ENCODE measurements around the gene SLC9A1.

The SLC9A1 gene

GRCh38 chr1:27150183-27150582, 4.7 kb downstream of the SLC9A1 start:
- DNase-seq = no peak

GRCh38 chr1:27149762-27150113, 5.2 kb downstream of the SLC9A1 start:
- DNase-seq = no peak

GRCh38 chr1:27149084-27149761, 5.7 kb downstream of the SLC9A1 start:
- DNase-seq = no peak

- DNase-seq = no peak
Observed at GRCh38 chr1:27148591-27148990, 6.3 kb downstream of the SLC9A1 start.

GRCh38 chr1:27147842-27148518, 6.9 kb downstream of the SLC9A1 start:
- DNase-seq = no peak

GRCh38 chr1:27145934-27146354, 9.0 kb downstream of the SLC9A1 start:
- DNase-seq = no peak

- peak; percentile 67 for DNase-seq
Observed at GRCh38 chr1:27144920-27145661, 9.8 kb downstream of the SLC9A1 start.

- DNase-seq = no peak
Observed at GRCh38 chr1:27144049-27144748, 10.7 kb downstream of the SLC9A1 start.

- DNase-seq = no peak
Observed at GRCh38 chr1:27143401-27143800, 11.5 kb downstream of the SLC9A1 start.

- no peak for DNase-seq
Observed at GRCh38 chr1:27142464-27142863, 12.5 kb downstream of the SLC9A1 start.

- DNase-seq = no peak
Observed at GRCh38 chr1:27141266-27142003, 13.5 kb downstream of the SLC9A1 start.

- no peak for DNase-seq
Observed at GRCh38 chr1:27139980-27140379, 14.9 kb downstream of the SLC9A1 start.

GRCh38 chr1:27138927-27139326, 16.0 kb downstream of the SLC9A1 start:
- DNase-seq = no peak

GRCh38 chr1:27138368-27138767, 16.6 kb downstream of the SLC9A1 start:
- DNase-seq = no peak

- DNase-seq = no peak
Observed at GRCh38 chr1:27137544-27138075, 17.3 kb downstream of the SLC9A1 start.

GRCh38 chr1:27136998-27137542, 17.9 kb downstream of the SLC9A1 start:
- DNase-seq = peak; percentile 49

GRCh38 chr1:27136236-27136551, 18.7 kb downstream of the SLC9A1 start:
- no peak for DNase-seq

GRCh38 chr1:27135541-27136235, 19.2 kb downstream of the SLC9A1 start:
- DNase-seq = no peak

GRCh38 chr1:27133991-27134390, 20.9 kb downstream of the SLC9A1 start:
- no peak for DNase-seq

- DNase-seq = no peak
Observed at GRCh38 chr1:27133158-27133557, 21.8 kb downstream of the SLC9A1 start.

- no peak for DNase-seq
Observed at GRCh38 chr1:27132624-27133023, 22.3 kb downstream of the SLC9A1 start.

GRCh38 chr1:27132147-27132546, 22.8 kb downstream of the SLC9A1 start:
- DNase-seq = no peak
